ENCODE data around the gene ARHGEF25.

Gene ARHGEF25

GRCh38 chr12:57618966-57619433 lies 7.8 kb downstream of the ARHGEF25 start:
- H3K4me3 ChIP-seq (replicated peaks in 1 of 2; ENCODE audit: low read depth in 2 of 2, low read length in 2 of 2) = no peak overlapping the region
- DNase-seq (ENCODE audit: low read depth in 2 of 2) = no peak
- no peak for TF ChIP-seq CTCF (IDR thresholded peaks at IDR 0.05; ENCODE audit: low read depth, low read length)

- TF ChIP-seq CTCF (IDR thresholded peaks at IDR 0.05; ENCODE audit: low read depth, low read length) = no peak
Observed at GRCh38 chr12:57619434-57620244, 8.4 kb downstream of the ARHGEF25 start.

GRCh38 chr12:57620245-57620935 lies 9.2 kb downstream of the ARHGEF25 start:
- DNase-seq (ENCODE audit: low read depth in 2 of 2) = no peak
- TF ChIP-seq CTCF (IDR thresholded peaks at IDR 0.05; ENCODE audit: low read depth, low read length) = no peak
- no peak overlapping the region for H3K4me3 ChIP-seq (replicated peaks in 1 of 2; ENCODE audit: low read depth in 2 of 2, low read length in 2 of 2)

More at GRCh38 chr12:57619434-57620244, 8.4 kb downstream of the ARHGEF25 start:
- no peak for DNase-seq (ENCODE audit: low read depth in 2 of 2)
- no peak overlapping the region for H3K4me3 ChIP-seq (replicated peaks in 1 of 2; ENCODE audit: low read depth in 2 of 2, low read length in 2 of 2)

GRCh38 chr12:57620936-57621496 lies 9.8 kb downstream of the ARHGEF25 start:
- no peak for TF ChIP-seq CTCF (IDR thresholded peaks at IDR 0.05; ENCODE audit: low read depth, low read length)
- DNase-seq (ENCODE audit: low read depth in 2 of 2) = peak in 1 of 2 donors; percentile 9
- peak overlapping the region; percentile 37 to 47 for H3K4me3 ChIP-seq (replicated peaks in 1 of 2; ENCODE audit: low read depth in 2 of 2, low read length in 2 of 2)

- peak; percentile 27 to 38 for DNase-seq (ENCODE audit: low read depth in 2 of 2)
- peak; percentile 90 for TF ChIP-seq CTCF (IDR thresholded peaks at IDR 0.05; ENCODE audit: low read depth, low read length)
- H3K4me3 ChIP-seq (replicated peaks in 1 of 2; ENCODE audit: low read depth in 2 of 2, low read length in 2 of 2) = peak overlapping the region; percentile 37 to 47
Observed at GRCh38 chr12:57621497-57622292, 10.5 kb downstream of the ARHGEF25 start.
